Stimulated activated CD8-positive, alpha-beta memory T cell treated with anti-CD3 and anti-CD28 coated beads, Interleukin-15, amount 100 ng/mL, for 48 hours (primary cell): ENCODE results near the gene TTC39A.
"Not testable (repeated sequence)": the region's sequence is repeated elsewhere in the genome, so short reads cannot be mapped to it uniquely, and the experiment has no call there.

Source experiments
- DNase-seq, 2 donors: peaks; one replicate each; pipeline ENCODE4 v3.0.0-alpha.2; 2020; ENCODE audit warnings: low read depth in 2 of 2

The TTC39A gene

GRCh38 chr1:51266791-51267190 lies 63.6 kb downstream of the TTC39A start:
- DNase-seq, result no peak

- DNase-seq, result no peak
Observed at GRCh38 chr1:51266181-51266580, 64.2 kb downstream of the TTC39A start.

- no peak for DNase-seq
Observed at GRCh38 chr1:51265618-51266017, 64.7 kb downstream of the TTC39A start.

GRCh38 chr1:51264451-51264850 lies 65.9 kb downstream of the TTC39A start:
- no peak for DNase-seq

- DNase-seq, result no peak
Observed at GRCh38 chr1:51263147-51263877, 67.0 kb downstream of the TTC39A start.

GRCh38 chr1:51255331-51255730 lies 75.0 kb downstream of the TTC39A start:
- no peak for DNase-seq

GRCh38 chr1:51253691-51254090 lies 76.7 kb downstream of the TTC39A start:
- DNase-seq, result no peak

- no peak for DNase-seq
Observed at GRCh38 chr1:51252366-51252765, 78.0 kb downstream of the TTC39A start.

- not testable (repeated sequence) for DNase-seq
Observed at GRCh38 chr1:51251165-51251564, 79.2 kb downstream of the TTC39A start.

- DNase-seq, result not testable (repeated sequence)
Observed at GRCh38 chr1:51250729-51251128, 79.6 kb downstream of the TTC39A start.

- DNase-seq, result no peak
Observed at GRCh38 chr1:51249445-51249844, 80.9 kb downstream of the TTC39A start.

- DNase-seq, result no peak
Observed at GRCh38 chr1:51247499-51247898, 82.9 kb downstream of the TTC39A start.

- no peak for DNase-seq
Observed at GRCh38 chr1:51247022-51247421, 83.3 kb downstream of the TTC39A start.

- DNase-seq, result no peak
Observed at GRCh38 chr1:51242546-51242945, 87.8 kb downstream of the TTC39A start.

GRCh38 chr1:51241119-51241518 lies 89.2 kb downstream of the TTC39A start:
- no peak for DNase-seq

- DNase-seq, result no peak
Observed at GRCh38 chr1:51240084-51240483, 90.3 kb downstream of the TTC39A start.

- DNase-seq, result no peak
Observed at GRCh38 chr1:51238034-51238403, 92.3 kb downstream of the TTC39A start.

- no peak for DNase-seq
Observed at GRCh38 chr1:51237351-51238033, 92.9 kb downstream of the TTC39A start.
